ENCODE data around the gene MFAP3L.

The MFAP3L gene

GRCh38 chr4:170003071-170004070 lies 22.8 kb downstream of the MFAP3L start:
- TF ChIP-seq SIN3A (IDR thresholded peaks at IDR 0.05; ENCODE audit: borderline replicate concordance, insufficient read depth, low read length) (no peak), FOXP2 (optimal IDR thresholded peaks at IDR 0.05; ENCODE audit: borderline replicate concordance, extremely low read depth, extremely low read length, insufficient read depth) (no peak), TAF1 (IDR thresholded peaks at IDR 0.05; ENCODE audit: borderline replicate concordance, insufficient read depth, low read length) (no peak), REST (IDR thresholded peaks at IDR 0.05; ENCODE audit: insufficient read depth in 1 of 2, low read depth in 2 of 2, low read length in 2 of 2) (no peak), POLR2AphosphoS5 (IDR thresholded peaks at IDR 0.05; ENCODE audit: low read depth, low read length) (no peak)

GRCh38 chr4:170001745-170002267 lies 24.4 kb downstream of the MFAP3L start:
- TF ChIP-seq FOXP2 (optimal IDR thresholded peaks at IDR 0.05; ENCODE audit: borderline replicate concordance, extremely low read depth, extremely low read length, insufficient read depth) (no peak), REST (IDR thresholded peaks at IDR 0.05; ENCODE audit: insufficient read depth in 1 of 2, low read depth in 2 of 2, low read length in 2 of 2) (no peak), TAF1 (IDR thresholded peaks at IDR 0.05; ENCODE audit: borderline replicate concordance, insufficient read depth, low read length) (no peak), SIN3A (IDR thresholded peaks at IDR 0.05; ENCODE audit: borderline replicate concordance, insufficient read depth, low read length) (no peak)

- TF ChIP-seq POLR2AphosphoS5 (IDR thresholded peaks at IDR 0.05; ENCODE audit: low read depth, low read length) (no peak), REST (IDR thresholded peaks at IDR 0.05; ENCODE audit: insufficient read depth in 1 of 2, low read depth in 2 of 2, low read length in 2 of 2) (no peak), FOXP2 (optimal IDR thresholded peaks at IDR 0.05; ENCODE audit: borderline replicate concordance, extremely low read depth, extremely low read length, insufficient read depth) (no peak), SIN3A (IDR thresholded peaks at IDR 0.05; ENCODE audit: borderline replicate concordance, insufficient read depth, low read length) (no peak)
These were observed 25.0 kb downstream of the MFAP3L start for GRCh38 chr4:170001011-170001744.

- TF ChIP-seq TAF1 (IDR thresholded peaks at IDR 0.05; ENCODE audit: borderline replicate concordance, insufficient read depth, low read length), result no peak
- TF ChIP-seq FOXP2 (optimal IDR thresholded peaks at IDR 0.05; ENCODE audit: borderline replicate concordance, extremely low read depth, extremely low read length, insufficient read depth), result no peak
- no peak for TF ChIP-seq POLR2AphosphoS5 (IDR thresholded peaks at IDR 0.05; ENCODE audit: low read depth, low read length)
- no peak for TF ChIP-seq REST (IDR thresholded peaks at IDR 0.05; ENCODE audit: insufficient read depth in 1 of 2, low read depth in 2 of 2, low read length in 2 of 2)
These were observed 26.3 kb downstream of the MFAP3L start for GRCh38 chr4:169999923-170000322.

Measured in PFSK-1 (cell line).